ENCODE measurements around the gene MOB2.

MOB2 gene

GRCh38 chr11:1479678-1480118, 6.9 kb downstream of the MOB2 start:
- no peak for DNase-seq (ENCODE audit: low read depth, low spot score)
- in situ Hi-C loops (cut with HindIII; ENCODE audit: low sequenced_read_pairs), result no loop called here
- no peak overlapping the region for H3K4me3 ChIP-seq (ENCODE audit: low read depth, low read length)
- no peak for TF ChIP-seq CTCF (IDR thresholded peaks at IDR 0.05; ENCODE audit: low read depth, low read length)

DNA sequence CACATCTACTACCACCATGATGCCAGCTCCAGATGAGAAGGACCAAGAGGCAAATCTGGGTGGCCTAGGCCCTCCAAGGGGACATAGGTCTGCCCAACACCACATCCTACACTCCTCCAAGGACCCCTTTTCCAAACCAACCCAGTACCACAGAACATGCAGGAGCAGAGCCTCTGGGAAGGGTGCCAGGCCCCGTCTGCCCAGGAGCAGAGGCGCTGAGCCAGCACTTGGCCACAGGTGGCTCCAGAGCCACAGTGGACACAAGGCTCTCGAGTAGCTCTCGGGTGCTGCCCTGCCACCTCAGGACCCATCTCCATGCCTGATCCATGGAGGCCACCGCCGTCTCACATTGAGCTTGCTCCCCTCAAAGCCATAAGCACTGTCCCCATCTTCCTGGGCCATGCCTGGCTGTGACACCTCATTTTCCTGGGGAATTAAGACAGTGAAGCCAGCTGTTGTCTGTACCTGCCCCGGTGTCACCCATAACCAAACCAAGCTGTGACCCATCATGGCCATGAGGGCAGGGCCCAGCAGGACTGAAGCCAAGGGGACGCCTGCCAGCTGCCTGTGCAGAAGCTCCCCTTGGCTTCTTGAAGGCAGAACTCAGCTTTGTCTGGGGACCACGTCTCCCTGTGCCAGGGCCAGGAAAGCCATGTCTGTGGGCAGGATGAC, 7.4 kb downstream of the MOB2 start:
- TF ChIP-seq CTCF (IDR thresholded peaks at IDR 0.05; ENCODE audit: low read depth, low read length), result no peak
- in situ Hi-C loops (cut with HindIII; ENCODE audit: low sequenced_read_pairs), result no loop called here
- DNase-seq (ENCODE audit: low read depth, low spot score), result no peak
- no peak overlapping the region for H3K4me3 ChIP-seq (ENCODE audit: low read depth, low read length)

- H3K4me3 ChIP-seq (ENCODE audit: low read depth, low read length), result no peak overlapping the region
- in situ Hi-C loops (cut with HindIII; ENCODE audit: low sequenced_read_pairs), result no loop called here
- no peak for DNase-seq (ENCODE audit: low read depth, low spot score)
- TF ChIP-seq CTCF (IDR thresholded peaks at IDR 0.05; ENCODE audit: low read depth, low read length), result no peak
Measured at GRCh38 chr11:1478544-1478943, 8.0 kb downstream of the MOB2 start.

- no peak for DNase-seq (ENCODE audit: low read depth, low spot score)
- in situ Hi-C loops (cut with HindIII; ENCODE audit: low sequenced_read_pairs), result no loop called here
- no peak overlapping the region for H3K4me3 ChIP-seq (ENCODE audit: low read depth, low read length)
- no peak for TF ChIP-seq CTCF (IDR thresholded peaks at IDR 0.05; ENCODE audit: low read depth, low read length)
Measured at GRCh38 chr11:1478011-1478410, 8.6 kb downstream of the MOB2 start.

- no peak for TF ChIP-seq CTCF (IDR thresholded peaks at IDR 0.05; ENCODE audit: low read depth, low read length)
- no peak for DNase-seq (ENCODE audit: low read depth, low spot score)
- in situ Hi-C loops (cut with HindIII; ENCODE audit: low sequenced_read_pairs), result no loop called here
- no peak overlapping the region for H3K4me3 ChIP-seq (ENCODE audit: low read depth, low read length)
Measured at GRCh38 chr11:1476940-1477736, 9.4 kb downstream of the MOB2 start.

DNA sequence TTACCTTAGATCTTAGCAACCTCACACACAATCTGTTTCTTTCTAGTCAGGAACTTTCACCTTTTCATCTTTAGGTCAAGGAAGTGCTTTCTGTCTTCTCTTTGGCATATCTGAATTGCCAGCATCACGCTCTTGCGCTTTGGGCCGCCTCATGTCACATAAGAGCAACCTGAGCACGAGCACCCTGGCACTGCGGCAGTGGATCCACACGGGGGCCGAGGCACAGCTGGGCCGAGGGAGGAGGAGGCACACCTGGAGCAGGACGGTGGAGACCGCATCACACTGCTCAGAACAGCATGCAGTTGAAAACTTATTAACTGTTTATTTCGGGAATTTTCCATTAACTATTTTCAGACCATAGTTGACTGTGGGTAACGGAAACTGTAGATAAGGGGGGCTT, 10.7 kb downstream of the MOB2 start:
- in situ Hi-C loops (cut with HindIII; ENCODE audit: low sequenced_read_pairs), result no loop called here
- no peak for TF ChIP-seq CTCF (IDR thresholded peaks at IDR 0.05; ENCODE audit: low read depth, low read length)
- DNase-seq (ENCODE audit: low read depth, low spot score), result no peak
- H3K4me3 ChIP-seq (ENCODE audit: low read depth, low read length), result no peak overlapping the region

Data from astrocyte of the spinal cord (primary cell).